Activated T-cell treated with anti-CD3 and anti-CD28 coated beads for 1 hour (primary cell): ENCODE measurements around the gene RASAL2.
"Not testable (repeated sequence)": the region's sequence is repeated elsewhere in the genome, so short reads cannot be mapped to it uniquely, and the experiment has no call there.

Experiments
- DNase-seq: peaks from one replicate; pipeline ENCODE4 v3.0.0-alpha.2; 2020; ENCODE audit warnings: low read depth

Gene RASAL2

GRCh38 chr1:178237121-178237520, 143.2 kb downstream of the RASAL2 start:
- DNase-seq, result no peak

- no peak for DNase-seq
Measured at GRCh38 chr1:178238722-178239510, 145.0 kb downstream of the RASAL2 start.

GRCh38 chr1:178241057-178241456, 147.2 kb downstream of the RASAL2 start:
- DNase-seq, result no peak

- no peak for DNase-seq
Measured at GRCh38 chr1:178241837-178242236, 147.9 kb downstream of the RASAL2 start.

DNA sequence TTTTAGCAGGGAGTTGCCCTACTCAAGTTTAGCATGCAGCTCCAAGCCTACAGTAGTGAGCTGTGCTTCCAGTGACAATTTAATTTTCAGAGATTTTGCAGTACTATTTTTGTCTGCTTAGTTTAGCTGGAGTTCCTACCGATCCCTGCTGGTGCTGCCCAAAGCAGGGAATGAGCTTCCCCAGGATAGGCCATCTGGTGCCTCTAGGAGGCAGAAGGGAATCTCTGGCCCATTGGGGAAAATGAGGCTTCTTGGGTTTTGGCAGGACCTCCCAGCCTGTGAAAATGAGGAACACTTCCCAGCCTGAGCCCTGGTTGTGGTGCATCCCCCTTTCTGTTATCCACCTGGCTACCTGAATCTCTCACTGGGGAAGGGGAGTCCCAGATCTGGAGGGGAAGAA, 149.2 kb downstream of the RASAL2 start:
- DNase-seq, result no peak

DNA sequence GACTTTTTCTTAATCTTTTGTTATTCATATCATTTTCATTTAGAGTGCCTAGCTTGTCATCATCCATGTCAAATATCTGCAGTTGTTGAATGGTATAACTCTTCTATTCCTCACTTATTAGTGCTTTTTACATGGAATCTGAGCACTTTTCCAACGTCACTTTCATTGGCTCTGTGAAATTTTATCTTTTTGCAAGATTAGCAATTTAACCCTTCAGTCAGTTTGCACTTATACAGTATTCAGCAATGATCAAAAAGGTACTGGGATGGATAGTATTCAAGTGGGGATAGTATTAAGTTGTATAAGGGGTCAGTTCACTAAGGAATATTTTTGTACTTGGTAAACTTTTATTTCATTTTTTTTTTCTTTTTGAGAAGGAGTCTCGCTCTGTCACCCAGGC, 150.0 kb downstream of the RASAL2 start:
- no peak for DNase-seq

GRCh38 chr1:178248284-178248683, 154.4 kb downstream of the RASAL2 start:
- not testable (repeated sequence) for DNase-seq

DNA sequence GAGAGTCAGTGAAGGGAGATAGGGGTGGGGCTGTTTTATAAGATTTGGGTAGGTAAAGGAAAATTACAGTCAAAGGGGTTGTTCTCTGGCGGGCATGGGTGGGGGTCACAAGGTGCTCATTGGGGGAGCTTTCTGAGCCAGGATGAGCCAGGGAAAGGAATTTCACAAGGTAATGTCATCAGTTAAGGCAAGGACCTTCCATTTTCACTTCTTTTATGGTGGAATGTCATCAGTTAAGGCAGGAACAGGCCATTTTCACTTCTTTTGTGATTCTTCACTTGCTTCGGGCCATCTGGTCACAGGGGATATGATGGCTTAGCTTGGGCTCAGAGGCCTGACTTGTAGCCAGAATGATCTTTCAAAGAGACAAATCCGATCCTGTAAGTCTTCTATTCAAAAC, 159.7 kb downstream of the RASAL2 start:
- not testable (repeated sequence) for DNase-seq

- no peak for DNase-seq
Measured at GRCh38 chr1:178254433-178254832, 160.5 kb downstream of the RASAL2 start.

DNA sequence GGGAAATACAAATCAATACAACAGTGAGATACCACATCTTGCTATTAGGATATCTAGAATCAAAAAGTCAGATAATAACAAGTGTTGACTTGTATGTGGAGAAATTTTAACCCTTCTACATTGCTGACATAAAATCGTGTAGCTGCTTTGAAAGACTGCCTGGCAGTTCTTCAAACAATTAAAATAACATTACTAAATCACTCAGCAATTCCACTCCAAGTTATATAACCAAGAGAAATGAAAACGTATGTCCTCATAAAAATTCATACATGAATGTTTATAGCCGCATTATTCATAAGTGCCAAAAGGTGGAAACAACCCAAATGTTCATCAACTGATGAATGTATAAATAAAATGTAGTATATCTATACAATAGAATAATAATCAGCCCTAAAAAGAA, 164.6 kb downstream of the RASAL2 start:
- no peak for DNase-seq

- DNase-seq, result no peak
Measured at GRCh38 chr1:178262120-178262500, 168.2 kb downstream of the RASAL2 start.

GRCh38 chr1:178263341-178263740, 169.4 kb downstream of the RASAL2 start:
- no peak for DNase-seq

- DNase-seq, result no peak
Measured at GRCh38 chr1:178266113-178266512, 172.2 kb downstream of the RASAL2 start.

GRCh38 chr1:178266619-178267066, 172.7 kb downstream of the RASAL2 start:
- no peak for DNase-seq

DNA sequence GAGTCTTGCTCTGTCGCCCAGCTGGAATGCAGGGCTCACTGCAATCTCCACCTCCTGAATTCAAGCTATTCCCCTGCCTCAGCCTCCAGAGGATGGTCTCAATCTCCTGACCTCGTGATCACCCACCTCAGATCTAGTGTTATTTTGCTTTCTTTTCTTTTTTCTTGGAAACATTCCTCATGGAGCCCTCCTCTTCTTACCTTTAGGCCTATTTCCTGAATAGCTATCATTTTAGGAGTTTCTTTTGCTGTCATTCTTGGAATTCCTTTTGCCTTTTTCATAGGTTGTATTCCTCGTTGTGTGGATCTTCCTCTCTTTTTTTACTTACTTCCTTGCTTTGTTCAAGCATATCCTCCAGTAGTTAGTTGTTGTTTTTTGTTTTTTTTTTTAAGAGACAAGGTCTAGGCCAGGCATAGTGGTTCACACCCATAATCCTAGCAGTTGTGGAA, 173.8 kb downstream of the RASAL2 start:
- DNase-seq, result no peak

- DNase-seq, result no peak
Measured at GRCh38 chr1:178271471-178271870, 177.6 kb downstream of the RASAL2 start.

GRCh38 chr1:178273707-178274410, 180.0 kb downstream of the RASAL2 start:
- DNase-seq, result no peak

DNA sequence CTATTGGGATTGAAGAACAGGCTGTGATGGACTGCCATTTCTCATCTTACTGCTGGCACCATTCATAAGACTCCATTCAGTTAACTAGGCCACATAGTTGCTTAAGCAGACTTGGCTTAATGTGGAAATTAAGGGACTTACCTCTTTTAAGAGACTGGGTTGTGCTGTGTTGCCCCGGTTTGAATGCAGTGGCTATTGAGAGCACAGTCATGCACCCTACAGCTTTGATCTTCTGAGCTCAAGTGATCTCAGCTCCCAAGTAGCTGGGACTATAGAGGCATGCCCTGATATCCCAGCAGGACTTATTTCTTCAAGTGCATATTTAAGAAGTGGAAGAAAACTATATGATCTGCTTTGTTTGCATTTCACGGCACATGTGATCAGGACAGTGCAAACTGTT, 181.1 kb downstream of the RASAL2 start:
- no peak for DNase-seq

DNA sequence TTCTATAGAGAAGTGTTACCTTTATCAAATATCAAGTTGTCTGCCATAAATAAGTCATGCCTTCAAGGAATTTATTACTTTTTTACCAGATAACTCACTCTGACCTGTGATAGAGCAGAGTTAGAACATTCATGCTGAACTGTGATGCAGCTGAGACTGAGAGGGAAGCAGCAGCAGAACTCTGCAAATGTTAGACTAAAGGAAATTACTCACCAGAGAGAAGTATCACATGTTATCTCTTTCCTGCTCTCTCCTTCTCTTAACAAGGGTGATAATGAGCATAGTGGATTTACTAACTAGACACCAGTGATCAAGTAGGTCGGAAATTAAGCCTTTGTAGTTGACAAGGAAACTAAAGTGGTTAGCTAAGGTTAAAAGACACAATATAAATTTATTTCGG, 181.6 kb downstream of the RASAL2 start:
- no peak for DNase-seq

DNA sequence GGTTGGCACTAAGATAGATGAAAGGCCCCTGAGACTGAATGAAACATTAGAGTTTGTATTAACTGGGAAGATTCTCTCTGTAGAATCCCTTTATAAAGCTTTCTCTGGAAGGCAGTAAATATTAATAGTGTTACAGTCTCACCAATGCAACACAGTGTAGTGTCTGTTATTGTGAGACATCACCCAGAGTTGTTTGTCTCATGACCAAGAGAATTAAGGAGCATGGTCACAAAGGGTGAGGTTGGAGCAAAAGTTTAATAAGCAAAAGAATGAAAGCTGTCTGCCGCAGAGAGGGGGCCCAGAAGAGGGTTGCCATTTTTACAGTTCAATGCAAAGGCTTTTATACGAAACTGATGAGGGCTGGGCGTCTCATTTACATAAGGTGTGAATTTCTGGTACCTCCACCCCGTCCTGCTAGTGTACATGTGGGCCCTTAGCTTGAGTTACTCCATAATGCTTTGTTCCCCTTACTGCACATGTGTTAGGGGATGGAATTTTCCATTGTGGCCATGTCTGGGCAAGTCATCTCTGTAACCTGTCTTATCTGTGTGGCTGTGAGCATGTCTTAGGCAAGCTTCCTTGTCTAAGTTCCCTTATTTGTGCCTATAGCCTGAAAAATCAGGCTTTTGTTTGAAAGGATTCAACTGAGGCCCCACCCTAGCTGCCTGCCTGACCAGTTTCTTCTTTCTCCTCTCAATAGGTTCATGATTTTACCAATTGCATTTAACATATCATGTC, 184.1 kb downstream of the RASAL2 start:
- no peak for DNase-seq

DNA sequence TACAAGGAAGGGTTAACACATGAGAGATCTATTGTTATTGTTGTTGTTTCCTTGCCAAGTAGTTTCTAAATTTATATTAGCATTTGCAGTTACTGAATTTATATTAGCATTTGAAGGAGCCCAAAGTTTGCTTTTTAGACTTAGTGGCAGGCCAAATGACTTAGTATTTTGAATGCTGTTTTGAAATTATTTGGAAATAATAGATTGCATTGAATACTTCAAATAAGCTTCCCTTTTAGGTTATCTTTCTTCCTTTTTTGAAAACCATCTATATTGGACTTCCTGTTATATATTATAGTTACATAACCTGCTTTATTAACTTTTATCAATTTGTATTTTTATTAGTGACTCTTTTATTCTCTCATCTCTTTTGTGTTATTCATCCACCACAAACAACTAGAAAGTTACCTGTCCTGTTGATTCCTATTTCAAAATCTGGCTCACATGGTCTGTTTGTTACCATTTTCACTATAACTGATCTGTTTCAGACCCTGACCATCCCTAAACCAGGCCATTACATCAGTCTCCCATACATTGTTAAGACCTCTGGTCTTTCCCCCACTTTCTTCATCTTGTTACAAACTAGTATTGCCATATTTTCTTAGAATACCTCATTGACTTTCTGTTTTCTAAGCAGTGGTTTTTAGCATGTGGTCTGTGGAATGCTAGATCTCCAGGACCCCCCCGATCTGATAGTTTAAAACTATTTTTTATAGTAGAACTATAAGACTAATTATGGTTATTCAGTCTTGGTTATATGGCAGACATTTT, 185.2 kb downstream of the RASAL2 start:
- DNase-seq, result no peak

GRCh38 chr1:178282949-178283367, 189.1 kb downstream of the RASAL2 start:
- no peak for DNase-seq
